Progenitor cell of endocrine pancreas (in vitro differentiated cells): Measurements from ENCODE around the gene INTS1. TPM values are rescaled to one million over a fixed set of nuclear protein-coding genes. Genes with fewer than 3 reads are reported as not detected.

Experiments used
- DNase-seq: peaks from one replicate; pipeline ENCODE4 v3.0.0; 2021; ENCODE audit warnings: low spot score; ENCODE audit not compliant: unreplicated experiment
- H3K27ac Mint-ChIP-seq: 2 replicates; pipeline ENCODE4 v1.8.0; 2021; ENCODE audit warnings: mild to moderate bottlenecking, moderate library complexity, mixed read lengths
- H3K27me3 Mint-ChIP-seq: 2 replicates; pipeline ENCODE4 v1.8.0; 2021; ENCODE audit warnings: mixed read lengths
- H3K36me3 Mint-ChIP-seq: 2 replicates; pipeline ENCODE4 v1.8.0; 2022; ENCODE audit warnings: mixed read lengths; ENCODE audit not compliant: insufficient read depth
- H3K4me1 Mint-ChIP-seq: 2 replicates; pipeline ENCODE4 v1.8.0; 2021; ENCODE audit warnings: low read depth, mixed read lengths
- H3K4me3 Mint-ChIP-seq: 2 replicates; pipeline ENCODE4 v1.8.0; 2021; ENCODE audit warnings: low read depth, mild to moderate bottlenecking, moderate library complexity, mixed read lengths
- H3K9me3 Mint-ChIP-seq: 2 replicates; pipeline ENCODE4 v1.8.0; 2021; ENCODE audit warnings: low read depth, mixed read lengths
- CTCF ChIP-seq: fragments of 200-600 bp; sonication (generic); IDR thresholded peaks from one replicate; pipeline ENCODE4 v1.5.0; 2021; ENCODE audit warnings: antibody characterized with exemption, mild to moderate bottlenecking; ENCODE audit not compliant: unreplicated experiment
- total RNA-seq: library from RNA; stranded (reverse); gene quantifications from 2 replicates; pipeline ENCODE4 v1.2.1, GENCODE V29; 2021

The INTS1 gene
- total RNA-seq, 1 donor from 2014 or later = 145 TPM

GRCh38 chr7:1483079-1483478, 21.1 kb downstream of the INTS1 start:
- Mint-ChIP-seq H3K4me3 (no peak overlapping the region), H3K27ac (no peak overlapping the region), H3K4me1 (no peaks in the 10 kb centered on the region), H3K9me3 (no peaks in the 10 kb centered on the region), H3K36me3 (peaks cover 6% of the 10 kb centered on the region), H3K27me3 (no peaks in the 10 kb centered on the region)
- TF ChIP-seq CTCF = no peak
- DNase-seq = no peak

GRCh38 chr7:1481300-1481699, 22.9 kb downstream of the INTS1 start:
- no peak for DNase-seq
- Mint-ChIP-seq H3K27ac (no peak overlapping the region), H3K27me3 (no peaks in the 10 kb centered on the region), H3K9me3 (no peaks in the 10 kb centered on the region), H3K36me3 (peaks cover 6% of the 10 kb centered on the region), H3K4me1 (no peaks in the 10 kb centered on the region), H3K4me3 (no peak overlapping the region)
- no peak for TF ChIP-seq CTCF

GRCh38 chr7:1480670-1481069, 23.5 kb downstream of the INTS1 start:
- TF ChIP-seq CTCF = no peak
- H3K27me3 Mint-ChIP-seq = no peaks in the 10 kb centered on the region
- no peak overlapping the region for H3K4me3 Mint-ChIP-seq
- peaks cover 4% of the 10 kb centered on the region for H3K36me3 Mint-ChIP-seq
- H3K27ac Mint-ChIP-seq = no peak overlapping the region
- no peaks in the 10 kb centered on the region for H3K4me1 Mint-ChIP-seq
- no peak for DNase-seq
- H3K9me3 Mint-ChIP-seq = no peaks in the 10 kb centered on the region

GRCh38 chr7:1479287-1479686, 24.9 kb downstream of the INTS1 start:
- TF ChIP-seq CTCF = no peak
- no peak overlapping the region for H3K27ac Mint-ChIP-seq
- no peaks in the 10 kb centered on the region for H3K9me3 Mint-ChIP-seq
- no peaks in the 10 kb centered on the region for H3K4me1 Mint-ChIP-seq
- H3K36me3 Mint-ChIP-seq = peaks cover 6% of the 10 kb centered on the region
- no peaks in the 10 kb centered on the region for H3K27me3 Mint-ChIP-seq
- no peak for DNase-seq
- no peak overlapping the region for H3K4me3 Mint-ChIP-seq

GRCh38 chr7:1478480-1478879, 25.7 kb downstream of the INTS1 start:
- no peak for DNase-seq
- no peaks in the 10 kb centered on the region for H3K9me3 Mint-ChIP-seq

More at GRCh38 chr7:1478480-1478879, 25.7 kb downstream of the INTS1 start:
- H3K27me3 Mint-ChIP-seq = no peaks in the 10 kb centered on the region
- H3K4me3 Mint-ChIP-seq = no peak overlapping the region
- H3K4me1 Mint-ChIP-seq = no peaks in the 10 kb centered on the region
- no peak overlapping the region for H3K27ac Mint-ChIP-seq
- peaks cover 6% of the 10 kb centered on the region for H3K36me3 Mint-ChIP-seq
- TF ChIP-seq CTCF = no peak
